DND-41 (cell line): Measurements from ENCODE around the gene POLH.

Experiments used
- EZH2 ChIP-seq: IDR thresholded peaks from 3 replicates; pipeline ENCODE4 v1.6.1; 2012; ENCODE audit warnings: borderline replicate concordance, low read depth, mild to moderate bottlenecking, moderate library complexity, low read length, inconsistent platforms; ENCODE audit not compliant: severe bottlenecking
- TF ChIP-seq, protein P1 (sequence below): IDR thresholded peaks from 2 replicates; pipeline ENCODE4 v1.5.1; 2012; ENCODE audit warnings: borderline replicate concordance, low read length, moderate library complexity, mild to moderate bottlenecking; ENCODE audit not compliant: poor library complexity, severe bottlenecking; ENCODE audit errors: extremely low read depth

GRCh38 chr6:43532201-43532600 is 43.8 kb upstream of the POLH start:
- TF ChIP-seq, protein P1, sequence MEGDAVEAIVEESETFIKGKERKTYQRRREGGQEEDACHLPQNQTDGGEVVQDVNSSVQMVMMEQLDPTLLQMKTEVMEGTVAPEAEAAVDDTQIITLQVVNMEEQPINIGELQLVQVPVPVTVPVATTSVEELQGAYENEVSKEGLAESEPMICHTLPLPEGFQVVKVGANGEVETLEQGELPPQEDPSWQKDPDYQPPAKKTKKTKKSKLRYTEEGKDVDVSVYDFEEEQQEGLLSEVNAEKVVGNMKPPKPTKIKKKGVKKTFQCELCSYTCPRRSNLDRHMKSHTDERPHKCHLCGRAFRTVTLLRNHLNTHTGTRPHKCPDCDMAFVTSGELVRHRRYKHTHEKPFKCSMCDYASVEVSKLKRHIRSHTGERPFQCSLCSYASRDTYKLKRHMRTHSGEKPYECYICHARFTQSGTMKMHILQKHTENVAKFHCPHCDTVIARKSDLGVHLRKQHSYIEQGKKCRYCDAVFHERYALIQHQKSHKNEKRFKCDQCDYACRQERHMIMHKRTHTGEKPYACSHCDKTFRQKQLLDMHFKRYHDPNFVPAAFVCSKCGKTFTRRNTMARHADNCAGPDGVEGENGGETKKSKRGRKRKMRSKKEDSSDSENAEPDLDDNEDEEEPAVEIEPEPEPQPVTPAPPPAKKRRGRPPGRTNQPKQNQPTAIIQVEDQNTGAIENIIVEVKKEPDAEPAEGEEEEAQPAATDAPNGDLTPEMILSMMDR = no peak
- TF ChIP-seq EZH2 = no peak
